Neuronal stem cell (in vitro differentiated cells): Measurements from ENCODE around the gene ALDH1L2.

Source experiments
- DNase-seq: peaks from one replicate; pipeline ENCODE4 v3.0.0-alpha.2; 2013; ENCODE audit warnings: low spot score
- H2AFZ ChIP-seq: one replicate; pipeline ENCODE4 v1.6.1; 2013; ENCODE audit warnings: mild to moderate bottlenecking, low read length, inconsistent platforms
- H2AK5ac ChIP-seq: 2 replicates; pipeline ENCODE4 v1.6.1; 2013; ENCODE audit warnings: low read depth, mild to moderate bottlenecking, inconsistent platforms, low read length, moderate library complexity, mixed read lengths
- H2BK120ac ChIP-seq: 2 replicates; pipeline ENCODE4 v1.6.1; 2013; ENCODE audit warnings: low read depth, mild to moderate bottlenecking, inconsistent platforms, low read length, moderate library complexity, mixed read lengths
- H2BK12ac ChIP-seq: one replicate; pipeline ENCODE4 v1.6.1; 2013; ENCODE audit warnings: low read length, inconsistent platforms
- H2BK15ac ChIP-seq: 2 replicates; pipeline ENCODE4 v1.6.1; 2013; ENCODE audit warnings: mild to moderate bottlenecking, low read length, inconsistent platforms, mixed read lengths
- H2BK5ac ChIP-seq: one replicate; pipeline ENCODE4 v1.6.1; 2013; ENCODE audit warnings: inconsistent platforms, mild to moderate bottlenecking, low read length, moderate library complexity
- H3K14ac ChIP-seq: one replicate; pipeline ENCODE4 v1.6.1; 2013; ENCODE audit warnings: low read length, inconsistent platforms
- H3K18ac ChIP-seq: 2 replicates; pipeline ENCODE4 v1.6.1; 2013; ENCODE audit warnings: low read length, inconsistent platforms
- H3K23ac ChIP-seq: 2 replicates; pipeline ENCODE4 v1.6.1; 2013; ENCODE audit warnings: low read depth, mild to moderate bottlenecking, mixed read lengths, low read length, inconsistent platforms; ENCODE audit not compliant: poor library complexity
- H3K27ac ChIP-seq: replicated peaks from 3 replicates; pipeline ENCODE4 v1.5.1; 2013; ENCODE audit warnings: low read length, inconsistent platforms
- H3K27me3 ChIP-seq, 3 experiments: 2 replicates each; pipeline ENCODE4 v1.6.1; 2013; ENCODE audit warnings: low read length in 3 of 3, mild to moderate bottlenecking in 2 of 3, inconsistent platforms in 1 of 3, low read depth in 1 of 3, mixed read lengths in 1 of 3, moderate library complexity in 1 of 3; ENCODE audit not compliant: control insufficient read depth in 3 of 3, insufficient read depth in 3 of 3
- H3K36me3 ChIP-seq, 2 donors: replicated peaks in 1 of 2; 2 replicates each; pipeline ENCODE4 v1.6.1; 2013; ENCODE audit warnings: low read length in 2 of 2; ENCODE audit not compliant: control insufficient read depth in 2 of 2, insufficient read depth in 2 of 2
- H3K4ac ChIP-seq: 2 replicates; pipeline ENCODE4 v1.6.1; 2013; ENCODE audit warnings: inconsistent platforms, mild to moderate bottlenecking, low read length, moderate library complexity
- H3K4me1 ChIP-seq, 2 donors: 1 replicate in 1 of 2; 2 replicates in 1 of 2; pipeline ENCODE4 v1.6.1; 2013; ENCODE audit warnings: low read length in 2 of 2, low read depth in 1 of 2; ENCODE audit not compliant: control insufficient read depth in 2 of 2, insufficient read depth in 1 of 2
- H3K4me2 ChIP-seq: one replicate; pipeline ENCODE4 v1.6.1; 2013; ENCODE audit warnings: mild to moderate bottlenecking, low read length, inconsistent platforms; ENCODE audit not compliant: insufficient read depth, poor library complexity, severe bottlenecking
- H3K4me3 ChIP-seq, 2 donors: 2 replicates each; pipeline ENCODE4 v1.5.1; 2013; ENCODE audit warnings: low read length in 2 of 2, mild to moderate bottlenecking in 2 of 2, inconsistent platforms in 1 of 2, moderate library complexity in 1 of 2
- H3K79me1 ChIP-seq: one replicate; pipeline ENCODE4 v1.6.1; 2013; ENCODE audit warnings: low read depth, mild to moderate bottlenecking, inconsistent platforms, low read length, moderate library complexity
- H3K9ac ChIP-seq: one replicate; pipeline ENCODE4 v1.6.1; 2013; ENCODE audit warnings: mild to moderate bottlenecking, low read depth, low read length, inconsistent platforms; ENCODE audit not compliant: poor library complexity
- H3K9me3 ChIP-seq, 2 donors: replicated peaks in 1 of 2; 2 replicates each; pipeline versions ENCODE3 to v1.6.1; 2013; ENCODE audit warnings: low read length in 2 of 2, mild to moderate bottlenecking in 2 of 2, inconsistent platforms in 1 of 2, low read depth in 1 of 2, mixed read lengths in 1 of 2, moderate library complexity in 1 of 2; ENCODE audit not compliant: control insufficient read depth in 2 of 2, insufficient read depth in 1 of 2
- H4K8ac ChIP-seq: one replicate; pipeline ENCODE4 v1.6.1; 2013; ENCODE audit warnings: low read depth, mild to moderate bottlenecking, inconsistent platforms, low read length, moderate library complexity
- H4K91ac ChIP-seq: one replicate; pipeline ENCODE4 v1.6.1; 2013; ENCODE audit warnings: low read length, low read depth, mild to moderate bottlenecking, inconsistent platforms; ENCODE audit not compliant: poor library complexity
- WGBS, 2 donors: extraction: QIAGEN DNeasy Blood & Tissue Kit; methylation state at CpG; one replicate each; pipeline ENCODE4 v1.1.7; 2013; ENCODE audit warnings: missing lambda C conversion rate in 2 of 2, mixed read lengths in 1 of 2; ENCODE audit not compliant: insufficient read length in 2 of 2, insufficient replicate concordance in 1 of 2; ENCODE audit errors: extremely low coverage in 2 of 2; 5-methylcytosine and 5-hydroxymethylcytosine counted together

The ALDH1L2 gene

GRCh38 chr12:105083551-105084105 lies 630 bp downstream of the ALDH1L2 start:
- Histone ChIP-seq H2AFZ (peak overlapping the region; percentile 86), H3K18ac (peak overlapping the region; percentile 76), H3K9ac (peak overlapping the region; percentile 47), H2BK5ac (no peak overlapping the region), H3K79me1 (no peaks in the 10 kb centered on the region), H4K8ac (no peak overlapping the region), H4K91ac (no peak overlapping the region), H3K27me3 (peaks cover 0 to 28% (median 12%) of the 10 kb centered on the region in 3 experiments), H3K36me3 (no peaks in the 10 kb centered on the region), H3K4me1 (peaks cover 0 to 9% of the 10 kb centered on the region in 2 donors), H2BK12ac (no peak overlapping the region), H2BK15ac (no peak overlapping the region), H3K23ac (peak overlapping the region; percentile 59), H3K14ac (no peak overlapping the region), H3K9me3 (peaks cover 0 to 3% of the 10 kb centered on the region in 2 donors), H3K27ac (no peak overlapping the region), H2BK120ac (no peak overlapping the region), H2AK5ac (no peak overlapping the region), H3K4ac (no peak overlapping the region), H3K4me3 (peak overlapping the region; percentile 39 to 72), H3K4me2 (peak overlapping the region; percentile 89)
- WGBS, 2 donors = no CpG with 5 or more reads among the region's 18 CpGs
- no peak for DNase-seq

GRCh38 chr12:105083031-105083430 lies 1.2 kb downstream of the ALDH1L2 start:
- Histone ChIP-seq H3K27ac (no peak overlapping the region), H3K18ac (no peak overlapping the region), H3K79me1 (no peaks in the 10 kb centered on the region), H2AFZ (peak overlapping the region; percentile 86), H3K4me2 (no peak overlapping the region), H3K14ac (no peak overlapping the region), H3K9me3 (peaks cover 0 to 3% of the 10 kb centered on the region in 2 donors), H3K23ac (no peak overlapping the region), H3K9ac (no peak overlapping the region), H2BK120ac (no peak overlapping the region), H3K36me3 (no peaks in the 10 kb centered on the region), H2BK12ac (no peak overlapping the region), H2BK15ac (no peak overlapping the region), H3K4me1 (peaks cover 0 to 9% of the 10 kb centered on the region in 2 donors), H4K8ac (no peak overlapping the region), H3K27me3 (peaks cover 0 to 28% (median 12%) of the 10 kb centered on the region in 3 experiments), H3K4ac (no peak overlapping the region), H4K91ac (no peak overlapping the region), H3K4me3 (no peak overlapping the region), H2AK5ac (no peak overlapping the region), H2BK5ac (no peak overlapping the region)
- no peak for DNase-seq
- whole genome bisulfite sequencing, 2 donors = no CpG with 5 or more reads among the region's 5 CpGs

- Histone ChIP-seq H2BK120ac (no peak overlapping the region), H3K14ac (no peak overlapping the region), H3K9ac (no peak overlapping the region), H2BK15ac (no peak overlapping the region), H2AK5ac (no peak overlapping the region), H3K4me3 (no peak overlapping the region), H3K36me3 (no peaks in the 10 kb centered on the region), H3K79me1 (no peaks in the 10 kb centered on the region), H2BK5ac (no peak overlapping the region), H3K23ac (no peak overlapping the region), H2AFZ (no peak overlapping the region), H3K4me1 (peaks cover 0 to 5% of the 10 kb centered on the region in 2 donors), H3K4ac (no peak overlapping the region), H3K9me3 (no peaks in the 10 kb centered on the region), H3K18ac (no peak overlapping the region), H3K4me2 (no peak overlapping the region), H3K27me3 (peaks cover 0 to 23% (median 10%) of the 10 kb centered on the region in 3 experiments), H2BK12ac (no peak overlapping the region), H3K27ac (no peak overlapping the region), H4K8ac (no peak overlapping the region), H4K91ac (no peak overlapping the region)
- no peak for DNase-seq
- WGBS, 2 donors = no CpG with 5 or more reads among the region's 11 CpGs
These were observed 5.3 kb downstream of the ALDH1L2 start for GRCh38 chr12:105078712-105079570.

GRCh38 chr12:105077435-105077834 lies 6.8 kb downstream of the ALDH1L2 start:
- Histone ChIP-seq H3K14ac (no peak overlapping the region), H3K4me3 (no peak overlapping the region), H2BK120ac (no peak overlapping the region), H3K79me1 (no peaks in the 10 kb centered on the region), H3K36me3 (no peaks in the 10 kb centered on the region), H4K91ac (no peak overlapping the region), H2BK5ac (no peak overlapping the region), H2AK5ac (no peak overlapping the region), H3K23ac (no peak overlapping the region), H3K18ac (no peak overlapping the region), H3K9ac (no peak overlapping the region), H2AFZ (no peak overlapping the region), H3K4me2 (no peak overlapping the region), H3K27ac (no peak overlapping the region), H3K4ac (no peak overlapping the region), H3K9me3 (no peaks in the 10 kb centered on the region), H3K4me1 (no peaks in the 10 kb centered on the region), H2BK15ac (no peak overlapping the region), H4K8ac (no peak overlapping the region), H3K27me3 (peaks cover 0 to 8% (median 0%) of the 10 kb centered on the region in 3 experiments), H2BK12ac (no peak overlapping the region)
- WGBS, 2 donors = no CpG with 5 or more reads among the region's 7 CpGs
- DNase-seq = no peak
